HG02798 (cell line): ENCODE data around the gene DNAAF3.

Experiments used
- ATAC-seq: cut with Tn5 transposase; IDR thresholded peaks from one replicate; pipeline ENCODE4 v1.9.1; 2021; ENCODE audit warnings: mild to moderate bottlenecking; ENCODE audit not compliant: unreplicated experiment, poor library complexity

Gene DNAAF3

GRCh38 chr19:55118401-55118991 is 47.9 kb downstream of the DNAAF3 start:
- no peak for ATAC-seq

GRCh38 chr19:55117663-55118391 is 48.6 kb downstream of the DNAAF3 start:
- peak; percentile 93 for ATAC-seq

- peak; percentile 3 for ATAC-seq
Observed at GRCh38 chr19:55116859-55117662, 49.4 kb downstream of the DNAAF3 start, which contains the start of gene PPP1R12C. Gene PPP1R12C (minus strand): TSS chr19:55117637. CDS start chr19:55117543, 94 bp downstream.

- no peak for ATAC-seq
Observed at GRCh38 chr19:55116232-55116858, 50.1 kb downstream of the DNAAF3 start.

GRCh38 chr19:55115446-55116065 is 50.9 kb downstream of the DNAAF3 start:
- ATAC-seq = no peak

- no peak for ATAC-seq
Observed at GRCh38 chr19:55114566-55115145, 51.8 kb downstream of the DNAAF3 start.

- ATAC-seq = no peak
Observed at GRCh38 chr19:55113570-55114039, 52.8 kb downstream of the DNAAF3 start.

GRCh38 chr19:55112777-55113569 is 53.4 kb downstream of the DNAAF3 start:
- ATAC-seq = no peak

GRCh38 chr19:55112246-55112776 is 54.1 kb downstream of the DNAAF3 start:
- ATAC-seq = no peak

- ATAC-seq = no peak
Observed at GRCh38 chr19:55111238-55111831, 55.1 kb downstream of the DNAAF3 start.

GRCh38 chr19:55109527-55110291 is 56.7 kb downstream of the DNAAF3 start:
- no peak for ATAC-seq
